ENCODE measurements around the gene FGF1.
"Not testable (repeated sequence)": the region's sequence is repeated elsewhere in the genome, so short reads cannot be mapped to it uniquely, and the experiment has no call there.

Gene FGF1

DNA sequence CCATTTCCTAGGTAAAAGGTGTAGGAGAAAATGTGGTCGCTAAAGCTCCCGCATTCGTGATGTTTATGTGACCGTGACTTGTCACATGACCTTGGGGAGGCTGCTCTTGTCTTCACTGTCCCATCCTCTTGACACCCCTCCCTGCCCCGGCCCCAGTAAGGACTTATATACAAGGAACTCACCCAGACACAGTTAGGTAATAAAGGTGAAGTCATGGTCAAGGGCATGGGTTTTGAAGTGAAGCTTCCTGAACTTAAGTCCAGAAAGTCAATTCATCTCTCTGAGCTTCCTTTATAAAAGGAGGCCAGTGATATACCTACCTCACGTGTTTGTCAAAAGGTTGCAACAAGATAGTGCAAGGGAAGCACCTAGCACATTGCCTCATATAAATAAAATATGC, 17.6 kb downstream of the FGF1 start:
- DNase-seq: no peak

DNA sequence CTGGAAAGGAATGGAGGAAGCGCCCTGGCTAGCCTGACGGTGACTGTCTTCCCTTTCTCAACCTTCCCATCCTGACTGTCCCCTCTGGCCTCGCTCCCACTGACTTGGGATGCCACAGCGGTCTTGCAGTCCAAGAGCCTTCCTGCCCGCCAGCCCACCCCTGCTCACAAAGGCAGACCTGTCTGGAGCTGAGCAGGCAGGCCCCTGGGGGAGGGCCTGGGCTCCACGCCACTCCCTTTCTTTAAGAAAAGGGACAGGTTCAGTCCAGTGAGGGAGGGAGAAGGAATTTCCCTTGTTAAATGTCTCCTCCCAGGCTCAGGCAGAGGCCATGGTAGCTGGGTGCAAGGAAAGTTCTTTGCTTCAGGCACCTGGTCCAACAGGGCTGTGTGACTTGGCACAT, 18.1 kb downstream of the FGF1 start:
- no peak for DNase-seq

DNA sequence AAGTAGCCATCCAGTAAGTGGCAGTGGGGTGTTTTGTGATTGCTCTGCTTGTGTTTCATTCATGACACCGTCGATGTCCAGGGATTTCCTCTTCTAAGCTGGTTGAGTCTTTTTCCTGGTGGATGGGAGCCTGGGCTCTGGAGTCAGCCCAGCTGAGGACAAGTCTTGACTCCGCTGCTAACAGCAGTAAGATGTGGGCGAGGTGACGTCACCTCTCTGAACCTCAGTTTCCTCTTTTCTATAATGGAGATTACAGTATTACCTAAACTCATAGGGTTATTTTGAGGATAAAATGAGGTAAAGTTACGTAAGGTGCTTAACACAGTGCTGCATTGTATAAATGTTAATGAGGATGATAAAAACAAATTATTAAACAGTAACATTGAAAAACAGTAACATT, 21.3 kb downstream of the FGF1 start:
- no peak for DNase-seq

DNA sequence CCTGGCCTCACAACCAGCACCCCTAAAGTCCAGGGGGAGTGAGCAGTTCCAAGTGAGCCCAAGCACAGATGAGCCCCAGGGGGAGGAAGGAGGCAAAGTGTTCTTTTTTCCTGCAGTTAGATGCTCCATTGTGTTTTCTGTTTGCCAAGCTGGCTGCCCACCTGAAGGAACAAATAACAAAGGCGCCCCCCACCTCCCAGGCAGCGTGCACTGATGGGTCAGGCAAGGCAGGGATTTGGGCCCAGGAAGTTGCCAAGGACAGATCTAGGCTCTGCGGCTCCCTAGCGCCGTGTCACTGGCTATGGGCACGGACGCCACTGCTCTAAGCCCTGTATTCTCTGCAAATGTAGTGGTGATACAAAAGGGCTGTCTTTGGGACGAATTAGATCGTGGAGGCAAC, 21.8 kb downstream of the FGF1 start:
- no peak for DNase-seq

DNA sequence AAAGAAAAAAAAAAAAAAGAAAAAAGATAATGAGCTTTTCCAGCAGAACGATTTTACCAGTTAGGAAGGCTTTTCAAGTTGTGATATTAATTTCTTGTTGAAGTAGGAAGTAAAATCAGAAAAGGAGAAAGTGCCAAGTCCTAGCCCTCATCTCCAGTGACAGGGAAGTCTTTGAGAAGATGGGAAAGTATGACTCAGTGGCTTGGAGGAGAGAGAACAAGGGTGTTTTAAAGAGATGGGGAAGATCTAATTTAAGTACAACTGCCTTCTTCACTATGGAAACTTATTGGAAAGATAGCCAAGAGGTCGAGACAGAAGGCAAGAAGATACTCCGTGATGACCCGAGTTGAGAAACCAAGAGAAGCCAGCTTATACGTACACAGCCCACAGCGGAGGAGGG, 22.6 kb downstream of the FGF1 start:
- no peak for DNase-seq

DNA sequence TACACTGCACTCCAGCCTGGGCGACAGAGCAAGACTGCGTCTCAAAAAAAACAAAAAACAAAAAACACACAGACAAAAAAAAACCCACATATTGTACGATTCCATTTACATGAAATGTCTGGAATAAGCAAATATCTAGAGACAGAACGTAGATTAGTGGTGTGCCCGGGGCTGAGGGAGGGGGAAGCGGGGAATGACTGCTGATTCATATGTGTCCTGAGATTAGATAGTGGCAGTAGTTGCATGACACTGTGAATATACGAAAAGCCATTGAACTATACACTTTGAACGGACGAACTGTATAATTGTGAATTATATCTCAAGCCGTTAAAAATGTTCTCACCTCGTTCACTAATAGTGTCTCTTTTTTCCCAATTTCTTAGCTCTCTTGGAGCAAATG, 23.9 kb downstream of the FGF1 start:
- no peak for DNase-seq

DNA sequence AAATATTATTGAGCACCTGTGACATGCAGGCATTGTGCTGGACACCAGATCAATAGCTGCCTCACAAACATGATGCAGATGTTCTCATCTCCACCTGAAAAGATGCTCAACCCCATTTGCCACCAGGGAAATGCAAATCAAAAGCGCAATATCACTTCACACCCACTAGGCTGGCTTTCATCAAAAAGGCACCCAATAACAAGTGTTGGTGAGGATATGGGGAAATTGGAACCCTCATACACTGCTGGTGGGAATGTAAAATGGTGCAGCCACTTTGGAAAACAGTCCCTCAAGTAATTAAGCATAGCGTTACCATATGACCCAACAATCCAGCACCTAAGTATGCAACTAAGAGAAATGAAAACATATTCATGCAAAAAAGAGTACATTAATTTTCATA, 24.7 kb downstream of the FGF1 start:
- DNase-seq: no peak

DNA sequence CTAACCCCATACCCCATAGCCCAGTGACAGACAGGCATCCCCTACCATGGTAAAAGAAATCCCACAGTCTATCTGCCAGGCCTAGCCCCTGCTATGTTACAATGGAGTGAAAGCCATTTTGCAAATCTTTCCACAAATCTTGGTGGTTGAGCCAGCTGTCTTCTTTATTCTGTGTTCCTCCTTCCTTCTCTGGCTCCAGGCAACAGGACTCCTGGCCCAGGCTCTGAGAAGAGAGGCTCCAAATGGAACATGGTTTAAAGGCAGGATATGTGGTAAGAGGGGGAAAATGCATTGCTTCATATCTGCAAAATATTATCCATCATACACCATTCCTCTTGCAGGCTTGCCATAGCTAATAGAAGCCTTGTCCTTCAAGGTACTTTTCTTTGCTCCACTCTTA, 25.2 kb downstream of the FGF1 start:
- no peak for DNase-seq

DNA sequence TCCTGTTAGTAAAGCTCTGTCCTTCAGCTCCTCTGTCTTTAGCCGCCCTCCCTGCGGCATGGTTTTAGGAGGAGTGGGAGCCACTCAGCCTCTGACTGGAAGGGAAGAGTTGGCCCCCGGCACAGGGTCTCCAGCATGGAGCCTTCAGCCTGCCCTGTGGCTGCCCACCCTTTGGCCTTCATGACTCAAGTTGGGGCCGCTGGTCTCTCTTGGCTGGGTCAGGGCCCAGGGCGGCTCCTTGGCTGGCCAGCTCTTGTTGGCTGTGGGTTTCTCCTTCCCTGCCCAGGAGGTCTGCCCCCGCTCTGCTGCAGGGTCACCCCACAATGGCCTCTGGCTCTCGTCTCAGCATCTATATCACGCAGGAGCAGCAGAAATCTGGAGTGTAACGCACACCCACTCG, 25.7 kb downstream of the FGF1 start:
- no peak for DNase-seq

DNA sequence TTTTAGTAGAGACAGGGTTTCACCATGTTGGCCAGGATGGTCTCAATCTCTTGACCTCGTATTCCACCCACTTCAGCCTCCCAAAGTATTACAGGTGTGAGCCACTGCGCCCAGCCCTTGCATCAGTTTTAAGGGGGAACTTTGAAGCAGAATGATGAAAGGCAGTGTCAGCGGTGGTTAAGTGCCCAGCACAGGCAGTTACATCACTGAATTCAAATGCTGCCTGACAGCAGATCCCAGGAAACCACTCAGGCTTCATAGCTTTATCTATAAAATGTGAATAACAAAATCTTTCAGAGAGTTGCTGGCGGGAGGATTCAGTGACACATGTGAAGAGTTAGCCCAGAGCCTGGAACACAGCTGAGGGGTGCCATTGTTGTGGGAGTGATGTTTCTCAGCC, 26.5 kb downstream of the FGF1 start:
- no peak for DNase-seq

DNA sequence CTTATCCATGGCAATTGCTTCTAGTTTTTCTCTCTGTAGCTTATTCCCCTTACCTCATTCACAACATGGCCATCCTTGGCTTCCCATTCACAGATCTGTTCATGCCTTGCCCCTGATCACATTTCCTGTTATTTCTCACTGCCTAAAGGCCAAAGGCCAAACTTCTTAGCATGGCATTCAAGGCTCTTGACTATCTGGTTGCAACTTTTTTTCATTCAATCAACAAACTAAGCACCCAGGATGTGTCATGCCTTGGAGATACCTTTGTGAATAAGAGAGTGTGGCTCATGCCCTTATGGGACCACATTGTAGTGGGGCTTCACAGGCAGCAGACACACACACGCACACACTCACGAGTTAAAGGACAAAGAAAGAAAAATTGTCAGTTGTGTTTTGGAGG, 27.6 kb downstream of the FGF1 start:
- no peak for DNase-seq

DNA sequence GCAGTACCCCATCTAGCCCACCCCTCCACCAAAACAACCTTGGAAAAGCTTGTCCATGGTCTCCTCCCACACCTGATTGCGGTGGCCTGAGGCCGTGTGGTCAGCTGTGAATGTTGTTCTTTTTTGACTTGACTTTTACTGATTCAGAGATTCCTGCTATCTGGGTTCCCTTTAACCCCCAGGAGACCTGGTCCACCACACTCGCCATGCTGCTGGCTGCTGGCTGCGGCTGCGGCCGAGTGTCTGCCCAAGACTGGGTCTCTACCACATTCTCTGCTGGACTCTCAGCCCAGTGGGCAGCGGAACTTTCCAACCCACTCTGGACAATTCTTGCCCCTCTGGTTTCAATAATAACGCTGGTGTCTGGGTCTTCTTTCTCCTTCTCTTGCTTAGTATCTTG, 28.4 kb downstream of the FGF1 start:
- no peak for DNase-seq

DNA sequence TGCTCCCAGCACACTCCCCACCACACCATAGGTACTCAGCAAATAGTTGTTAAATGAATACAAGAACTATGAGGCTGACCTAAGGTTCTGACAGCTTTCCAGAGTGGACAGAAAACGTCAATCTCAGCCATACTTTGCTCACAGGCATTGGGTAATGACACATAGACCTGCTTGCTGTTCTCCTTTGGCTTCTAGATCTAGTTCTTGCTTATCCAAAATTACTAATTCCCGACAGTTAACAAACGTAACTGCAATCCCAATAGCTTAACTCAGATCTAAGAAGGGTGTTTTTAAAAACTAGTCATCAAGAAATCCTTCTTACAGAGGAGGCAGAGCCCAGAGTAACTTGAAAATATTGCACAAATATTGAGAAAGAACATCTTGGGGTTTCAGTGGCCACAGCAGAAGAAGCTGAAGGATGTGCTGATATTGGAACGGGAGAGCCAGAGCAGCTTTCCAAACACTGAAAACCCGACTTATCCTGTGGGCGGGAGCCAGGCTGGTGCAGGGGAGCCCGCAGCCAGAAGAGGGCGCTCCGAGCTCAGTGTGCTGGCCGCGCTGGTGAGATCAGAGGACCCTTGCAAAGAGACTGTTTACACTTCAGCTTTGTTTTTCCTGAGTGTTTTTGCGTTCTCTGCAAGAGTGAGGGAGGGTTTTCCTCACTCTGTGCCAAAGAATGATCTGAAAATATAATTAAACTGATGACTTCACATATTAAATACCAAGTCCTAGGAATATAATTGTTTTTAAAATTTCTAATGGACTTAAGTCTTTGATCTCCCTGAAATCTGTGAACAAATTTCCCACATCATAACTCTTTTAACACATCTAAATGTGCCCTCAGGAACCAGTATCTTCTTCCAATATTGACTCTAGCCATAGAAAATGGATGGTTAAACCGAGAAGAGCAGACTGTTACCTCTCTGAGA, 30.3 kb downstream of the FGF1 start:
- DNase-seq: no peak

DNA sequence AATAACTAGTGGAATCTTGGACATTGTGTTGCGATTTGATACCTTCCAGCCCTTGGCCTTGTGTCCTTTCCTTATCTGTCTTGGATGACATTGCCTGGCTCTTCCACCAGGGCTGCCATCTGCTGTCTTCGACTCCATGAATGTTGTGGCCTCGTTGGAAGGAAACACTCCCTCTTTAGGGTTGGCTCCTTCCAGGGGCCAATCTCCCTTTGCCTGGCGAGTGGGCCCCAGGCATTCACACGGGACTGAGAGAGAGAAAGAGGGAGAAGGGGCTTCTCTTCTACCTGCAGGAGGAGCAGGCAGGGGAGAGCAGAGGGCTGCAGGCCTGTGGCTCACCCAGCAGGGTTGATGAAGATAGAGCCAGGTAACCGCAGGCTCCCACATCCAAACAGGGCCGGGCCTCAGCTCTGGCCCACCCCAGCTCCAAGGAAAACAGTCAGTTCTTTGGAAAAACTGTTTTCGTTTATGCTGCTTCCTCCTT, 31.3 kb downstream of the FGF1 start:
- DNase-seq: no peak

DNA sequence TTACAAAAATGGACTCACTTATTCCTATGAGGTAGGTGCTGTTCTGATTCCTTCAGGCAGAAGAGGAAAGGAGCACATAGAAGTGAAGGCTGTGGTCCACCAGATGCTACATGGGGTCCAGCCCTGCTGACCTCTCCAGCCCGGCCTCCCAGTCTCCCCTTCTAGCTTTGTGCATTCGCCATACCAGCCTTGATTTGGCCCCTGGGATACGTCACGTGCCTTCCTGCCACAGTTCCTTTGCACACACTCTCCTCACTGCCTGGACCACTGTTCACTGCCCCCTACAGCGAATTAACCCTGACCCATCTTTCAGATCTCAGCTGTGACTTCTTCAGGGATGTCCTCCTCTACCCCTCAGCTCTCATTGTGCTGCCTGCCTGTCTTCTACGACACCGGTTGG, 32.6 kb downstream of the FGF1 start:
- DNase-seq: no peak

DNA sequence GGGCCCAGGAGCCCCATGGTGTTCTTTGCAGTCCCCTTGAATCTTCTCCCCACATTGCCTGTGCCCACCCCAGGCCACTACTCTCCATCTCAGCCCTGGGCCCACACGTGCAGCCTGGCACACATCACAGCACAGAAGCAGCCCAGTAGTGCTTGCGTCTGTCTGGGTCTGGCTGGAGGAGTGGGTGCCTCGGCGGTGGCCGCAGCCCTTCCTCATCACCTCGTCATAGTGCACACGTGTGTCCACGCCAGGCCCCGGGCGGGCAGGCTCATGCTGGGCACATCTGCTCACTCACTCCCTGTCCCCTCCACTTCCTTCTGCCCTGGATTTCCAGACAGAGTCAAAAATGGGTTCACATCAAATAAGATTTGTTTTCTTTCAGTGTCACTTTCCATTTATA, 33.3 kb downstream of the FGF1 start:
- DNase-seq: no peak

DNA sequence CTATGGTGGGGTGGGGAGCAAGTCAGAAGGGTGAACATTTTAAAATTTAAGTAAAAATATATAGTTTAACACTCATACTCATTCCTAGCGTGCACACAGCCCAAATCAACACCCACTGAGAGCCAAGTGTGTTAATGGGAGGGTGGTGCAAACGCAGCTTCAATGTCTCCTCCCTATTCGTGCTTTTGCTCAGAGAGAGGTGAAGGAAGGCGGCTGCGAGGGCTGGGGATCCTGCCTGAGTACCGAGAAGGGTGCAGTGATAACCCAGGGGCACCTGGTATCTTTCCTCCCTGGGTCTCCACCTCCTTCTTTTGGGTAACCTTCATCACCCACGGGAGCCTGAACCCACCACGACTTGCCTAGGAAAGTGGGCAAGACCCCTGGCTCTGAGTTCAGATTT, 35.0 kb downstream of the FGF1 start:
- DNase-seq: no peak

DNA sequence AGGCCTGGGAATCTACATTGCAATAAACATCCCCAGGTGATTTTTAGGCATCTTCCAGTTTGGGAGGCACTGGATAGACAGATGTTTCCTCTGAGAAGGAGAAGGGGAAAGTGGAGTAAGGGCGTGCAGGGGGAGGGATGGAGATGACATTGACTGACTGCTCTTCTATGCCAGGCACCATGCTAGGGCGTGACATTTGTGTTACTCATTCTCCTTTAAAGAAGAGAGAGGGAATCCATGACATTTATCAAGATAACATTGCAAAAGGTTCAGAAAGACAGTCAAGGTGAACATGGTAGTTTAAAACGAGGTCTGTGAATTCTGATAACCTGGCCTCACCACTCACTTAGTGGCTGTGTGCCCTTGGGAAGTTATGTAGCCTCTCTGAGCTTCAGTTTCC, 35.8 kb downstream of the FGF1 start:
- no peak for DNase-seq

DNA sequence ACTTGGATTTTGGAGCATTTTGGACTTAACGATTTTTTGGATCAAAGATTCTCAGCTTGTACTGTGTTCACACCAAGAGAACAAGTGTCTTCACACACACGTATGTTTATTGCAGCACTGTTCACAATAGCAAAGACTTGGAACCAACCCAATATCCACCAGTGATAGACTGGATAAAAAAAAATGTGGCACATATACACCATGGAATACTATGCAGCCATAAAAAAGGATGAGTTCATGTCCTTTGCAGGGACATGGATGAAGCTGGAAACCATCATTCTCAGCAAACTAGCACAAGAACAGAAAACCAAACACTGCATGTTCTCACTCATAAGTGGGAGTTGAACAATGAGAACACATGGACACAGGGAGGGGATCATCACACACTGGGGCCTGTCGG, 37.8 kb downstream of the FGF1 start:
- not testable (repeated sequence) for DNase-seq

DNA sequence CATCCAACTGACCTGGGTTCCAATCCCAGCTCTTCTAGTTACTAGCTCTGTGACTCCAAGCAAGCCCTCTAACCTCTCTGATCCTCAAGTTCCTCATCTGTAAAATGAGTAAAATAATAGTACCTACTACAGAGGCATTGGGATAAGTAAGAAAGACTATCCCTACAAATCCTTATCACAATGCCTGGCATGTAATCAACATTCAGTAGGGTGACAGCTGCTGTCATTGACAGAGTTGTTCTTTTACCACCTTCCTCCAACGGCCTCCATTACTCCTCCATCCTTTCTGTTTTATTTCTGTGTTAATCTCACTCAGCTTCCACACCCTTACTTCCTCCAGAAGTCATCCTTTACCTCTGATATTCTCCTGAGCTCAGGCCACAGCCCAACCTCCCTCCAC, 40.4 kb downstream of the FGF1 start:
- no peak for DNase-seq

DNA sequence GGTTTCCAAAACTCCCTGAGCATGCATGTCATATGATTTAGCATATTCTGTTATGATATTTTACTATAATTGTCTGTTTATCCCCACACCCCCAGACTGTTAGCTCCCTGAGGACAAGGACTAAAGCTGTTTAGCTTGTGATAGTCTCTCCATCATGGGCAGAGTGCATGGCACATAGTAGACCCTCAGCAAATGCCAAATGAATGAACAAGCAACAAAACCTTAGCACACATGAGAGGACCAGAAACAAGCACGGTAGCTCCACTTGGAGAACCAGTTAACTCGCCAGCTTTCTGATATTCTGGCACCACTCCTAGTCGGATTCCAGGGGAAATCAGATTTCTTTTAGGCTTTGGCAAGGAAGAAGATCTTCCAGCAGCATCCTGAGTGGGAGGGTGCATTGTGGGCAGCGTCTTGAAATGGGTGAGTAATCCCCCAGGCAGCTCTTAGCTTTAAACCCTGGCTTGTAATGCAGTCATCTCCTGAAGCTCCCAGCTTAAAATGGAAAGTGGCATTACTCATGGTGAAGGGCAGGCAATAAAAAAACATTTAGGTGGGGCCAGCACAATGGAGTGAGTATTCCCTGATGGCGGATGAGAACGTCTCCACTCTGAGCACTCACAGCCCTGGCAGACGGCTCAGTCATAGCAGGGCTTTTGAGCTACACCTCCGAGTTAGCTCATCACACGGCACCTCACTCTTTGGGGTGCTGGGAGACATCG, 41.1 kb downstream of the FGF1 start:
- no peak for DNase-seq

DNA sequence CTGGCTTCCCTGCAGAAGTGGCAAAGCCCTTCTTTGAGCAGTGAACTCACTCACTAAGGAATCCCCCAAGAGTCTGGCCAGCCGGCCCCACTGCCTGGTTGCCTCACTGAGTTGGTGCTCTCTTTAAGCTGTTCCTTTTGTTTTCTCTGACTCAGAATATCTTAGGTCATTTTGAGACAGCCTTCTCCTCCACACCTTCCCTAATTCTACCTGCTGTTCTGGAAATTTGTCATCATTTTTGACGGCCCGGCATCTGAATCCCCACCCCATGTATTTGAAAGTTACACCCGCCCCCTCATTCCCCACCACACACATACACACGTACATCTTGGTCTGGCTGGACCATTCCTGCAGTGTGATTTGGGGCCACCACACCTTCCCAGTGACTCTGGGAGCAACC, 41.8 kb downstream of the FGF1 start:
- no peak for DNase-seq

DNA sequence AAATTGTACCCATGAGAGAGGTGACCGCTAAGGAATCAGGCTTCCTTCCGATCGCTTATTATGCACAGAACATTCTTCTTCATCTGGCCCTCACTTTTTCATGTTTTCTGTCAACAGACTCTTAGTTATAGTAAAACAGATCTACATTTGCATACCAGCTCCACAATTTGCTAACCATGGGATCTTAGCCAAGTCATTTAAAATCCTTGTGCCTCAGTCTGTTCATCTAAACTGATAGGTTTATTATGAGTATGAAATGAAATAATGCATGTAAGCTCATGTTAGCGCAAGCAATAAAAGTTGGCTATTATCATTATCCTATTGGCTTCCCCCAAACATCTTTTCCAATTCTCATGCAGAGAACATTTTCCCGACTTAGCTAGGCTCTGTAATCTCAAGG, 42.3 kb downstream of the FGF1 start:
- DNase-seq: no peak

DNA sequence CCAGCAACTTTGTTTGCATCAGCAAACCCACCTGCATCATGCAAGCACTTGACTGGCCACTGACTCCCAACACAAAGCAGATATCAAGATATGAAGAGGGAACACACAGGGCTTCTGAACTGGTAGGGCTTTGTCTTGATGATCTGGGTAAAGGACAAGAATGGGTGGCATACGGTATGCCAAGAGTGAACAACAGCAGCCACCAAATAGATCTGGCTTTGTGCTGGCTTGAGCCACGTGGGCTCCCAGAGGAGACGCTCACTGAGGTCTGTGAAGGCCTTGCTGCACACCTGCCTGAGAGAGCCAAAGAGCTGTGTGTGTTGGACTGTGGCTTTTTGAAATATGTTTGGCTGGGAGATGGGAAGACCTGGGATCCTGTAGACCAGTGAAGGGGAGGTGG, 43.5 kb downstream of the FGF1 start:
- DNase-seq: no peak

DNA sequence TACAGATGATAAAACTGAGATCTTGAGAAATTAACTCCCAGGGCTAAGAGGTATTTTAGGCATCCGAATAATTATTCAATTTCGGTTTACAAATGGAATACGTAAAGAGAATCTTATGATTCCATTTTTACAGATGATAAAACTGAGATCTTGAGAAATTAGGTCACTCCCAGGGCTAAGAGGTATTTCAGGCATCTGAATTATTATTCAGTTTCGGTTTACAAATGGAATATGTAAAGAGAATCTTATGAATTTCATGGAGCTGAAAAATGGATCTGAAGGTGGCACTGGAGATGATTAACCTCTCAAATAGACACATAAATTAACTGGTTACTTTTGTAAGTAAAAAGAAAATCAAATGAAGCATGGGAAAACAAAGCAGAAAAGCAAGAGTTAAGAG, 44.2 kb downstream of the FGF1 start:
- no peak for DNase-seq

Data from SIG-M5 (cell line).